Measurements from ENCODE around the gene KLHL40.

Gene KLHL40, protein sequence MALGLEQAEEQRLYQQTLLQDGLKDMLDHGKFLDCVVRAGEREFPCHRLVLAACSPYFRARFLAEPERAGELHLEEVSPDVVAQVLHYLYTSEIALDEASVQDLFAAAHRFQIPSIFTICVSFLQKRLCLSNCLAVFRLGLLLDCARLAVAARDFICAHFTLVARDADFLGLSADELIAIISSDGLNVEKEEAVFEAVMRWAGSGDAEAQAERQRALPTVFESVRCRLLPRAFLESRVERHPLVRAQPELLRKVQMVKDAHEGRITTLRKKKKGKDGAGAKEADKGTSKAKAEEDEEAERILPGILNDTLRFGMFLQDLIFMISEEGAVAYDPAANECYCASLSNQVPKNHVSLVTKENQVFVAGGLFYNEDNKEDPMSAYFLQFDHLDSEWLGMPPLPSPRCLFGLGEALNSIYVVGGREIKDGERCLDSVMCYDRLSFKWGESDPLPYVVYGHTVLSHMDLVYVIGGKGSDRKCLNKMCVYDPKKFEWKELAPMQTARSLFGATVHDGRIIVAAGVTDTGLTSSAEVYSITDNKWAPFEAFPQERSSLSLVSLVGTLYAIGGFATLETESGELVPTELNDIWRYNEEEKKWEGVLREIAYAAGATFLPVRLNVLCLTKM

GRCh38 chr3:42685363-42685881 lies at the start of gene KLHL40:
Gene KLHL40 (plus strand): TSS chr3:42685537. CDS start chr3:42685619, 82 bp downstream.
- TF ChIP-seq CEBPB (IDR thresholded peaks at IDR 0.05), result no peak
- TF ChIP-seq EP300 (IDR thresholded peaks at IDR 0.05; ENCODE audit: borderline replicate concordance), result no peak
- no peak for TF ChIP-seq YY1 (IDR thresholded peaks at IDR 0.05; ENCODE audit: low read depth)
- TF ChIP-seq MAX (IDR thresholded peaks at IDR 0.05), result no peak
- TF ChIP-seq NFIC (IDR thresholded peaks at IDR 0.05), result no peak
- no peak for TF ChIP-seq ZBTB7A (IDR thresholded peaks at IDR 0.05; ENCODE audit: low read depth)
- no peak for TF ChIP-seq RAD21 (IDR thresholded peaks at IDR 0.05; ENCODE audit: low read depth)
- TF ChIP-seq REST (IDR thresholded peaks at IDR 0.05; ENCODE audit: low read depth), result no peak
- TF ChIP-seq EGR1 (IDR thresholded peaks at IDR 0.05), result no peak
- TF ChIP-seq TAF1 (IDR thresholded peaks at IDR 0.05; ENCODE audit: low read depth), result no peak
- TF ChIP-seq FOXM1 (IDR thresholded peaks at IDR 0.05; ENCODE audit: borderline replicate concordance, low read depth), result no peak
- TF ChIP-seq CREB1 (IDR thresholded peaks at IDR 0.05; ENCODE audit: low read depth), result no peak
- no peak for TF ChIP-seq USF1 (IDR thresholded peaks at IDR 0.05)
- TF ChIP-seq TCF12 (IDR thresholded peaks at IDR 0.05; ENCODE audit: low read depth), result no peak
- no peak for TF ChIP-seq TEAD4 (IDR thresholded peaks at IDR 0.05)

DNA sequence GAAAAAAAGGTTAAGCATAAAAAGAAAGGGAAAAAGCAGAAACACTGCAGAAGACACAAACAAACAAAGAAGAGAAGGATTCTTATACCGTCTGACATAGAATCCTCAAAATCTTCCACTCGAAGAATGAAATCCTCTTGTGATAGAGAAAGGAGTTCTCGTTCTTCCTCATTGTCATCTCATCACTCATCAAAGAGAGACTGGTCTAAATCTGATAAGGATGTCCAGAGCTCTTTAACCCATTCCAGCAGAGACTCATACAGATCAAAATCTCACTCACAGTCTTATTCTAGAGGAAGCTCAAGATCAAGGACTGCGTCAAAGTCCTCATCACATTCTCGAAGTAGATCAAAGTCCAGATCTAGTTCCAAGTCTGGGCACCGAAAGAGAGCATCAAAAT lies 48.3 kb upstream of the KLHL40 start:
- TF ChIP-seq CREB1 (IDR thresholded peaks at IDR 0.05; ENCODE audit: low read depth) (no peak), EGR1 (IDR thresholded peaks at IDR 0.05) (no peak), MAX (IDR thresholded peaks at IDR 0.05) (no peak), USF1 (IDR thresholded peaks at IDR 0.05) (no peak), EP300 (IDR thresholded peaks at IDR 0.05; ENCODE audit: borderline replicate concordance) (no peak), NFIC (IDR thresholded peaks at IDR 0.05) (no peak), FOXM1 (IDR thresholded peaks at IDR 0.05; ENCODE audit: borderline replicate concordance, low read depth) (no peak), TAF1 (IDR thresholded peaks at IDR 0.05; ENCODE audit: low read depth) (no peak), CEBPB (IDR thresholded peaks at IDR 0.05) (no peak), YY1 (IDR thresholded peaks at IDR 0.05; ENCODE audit: low read depth) (no peak), ZBTB7A (IDR thresholded peaks at IDR 0.05; ENCODE audit: low read depth) (no peak), TCF12 (IDR thresholded peaks at IDR 0.05; ENCODE audit: low read depth) (no peak), RAD21 (IDR thresholded peaks at IDR 0.05; ENCODE audit: low read depth) (no peak), REST (IDR thresholded peaks at IDR 0.05; ENCODE audit: low read depth) (no peak), TEAD4 (IDR thresholded peaks at IDR 0.05) (no peak)

DNA sequence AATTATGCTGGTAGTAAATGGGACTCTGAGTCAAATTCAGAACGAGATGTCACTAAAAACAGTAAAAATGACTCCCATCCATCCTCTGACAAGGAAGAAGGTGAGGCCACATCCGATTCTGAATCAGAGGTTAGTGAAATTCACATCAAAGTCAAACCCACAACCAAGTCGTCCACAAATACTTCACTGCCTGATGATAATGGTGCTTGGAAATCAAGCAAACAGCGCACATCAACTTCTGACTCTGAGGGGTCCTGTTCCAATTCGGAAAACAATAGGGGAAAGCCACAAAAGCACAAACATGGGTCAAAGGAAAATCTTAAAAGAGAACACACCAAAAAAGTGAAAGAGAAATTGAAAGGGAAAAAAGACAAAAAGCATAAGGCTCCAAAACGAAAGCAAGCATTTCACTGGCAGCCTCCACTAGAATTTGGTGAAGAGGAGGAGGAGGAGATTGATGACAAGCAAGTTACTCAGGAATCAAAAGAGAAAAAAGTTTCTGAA lies 46.9 kb upstream of the KLHL40 start:
- TF ChIP-seq EP300 (IDR thresholded peaks at IDR 0.05; ENCODE audit: borderline replicate concordance), result no peak
- no peak for TF ChIP-seq TCF12 (IDR thresholded peaks at IDR 0.05; ENCODE audit: low read depth)
- TF ChIP-seq YY1 (IDR thresholded peaks at IDR 0.05; ENCODE audit: low read depth), result no peak
- TF ChIP-seq CEBPB (IDR thresholded peaks at IDR 0.05), result no peak
- no peak for TF ChIP-seq EGR1 (IDR thresholded peaks at IDR 0.05)
- no peak for TF ChIP-seq TAF1 (IDR thresholded peaks at IDR 0.05; ENCODE audit: low read depth)
- TF ChIP-seq MAX (IDR thresholded peaks at IDR 0.05), result no peak
- TF ChIP-seq ZBTB7A (IDR thresholded peaks at IDR 0.05; ENCODE audit: low read depth), result no peak
- no peak for TF ChIP-seq NFIC (IDR thresholded peaks at IDR 0.05)
- no peak for TF ChIP-seq TEAD4 (IDR thresholded peaks at IDR 0.05)
- TF ChIP-seq FOXM1 (IDR thresholded peaks at IDR 0.05; ENCODE audit: borderline replicate concordance, low read depth), result no peak
- TF ChIP-seq RAD21 (IDR thresholded peaks at IDR 0.05; ENCODE audit: low read depth), result no peak
- TF ChIP-seq CREB1 (IDR thresholded peaks at IDR 0.05; ENCODE audit: low read depth), result no peak

GRCh38 chr3:42639192-42639591 lies 46.1 kb upstream of the KLHL40 start:
- TF ChIP-seq ZBTB7A (IDR thresholded peaks at IDR 0.05; ENCODE audit: low read depth) (no peak), TAF1 (IDR thresholded peaks at IDR 0.05; ENCODE audit: low read depth) (no peak), NFIC (IDR thresholded peaks at IDR 0.05) (no peak), REST (IDR thresholded peaks at IDR 0.05; ENCODE audit: low read depth) (no peak), RAD21 (IDR thresholded peaks at IDR 0.05; ENCODE audit: low read depth) (no peak), FOXM1 (IDR thresholded peaks at IDR 0.05; ENCODE audit: borderline replicate concordance, low read depth) (no peak), TCF12 (IDR thresholded peaks at IDR 0.05; ENCODE audit: low read depth) (no peak), TEAD4 (IDR thresholded peaks at IDR 0.05) (no peak), MAX (IDR thresholded peaks at IDR 0.05) (no peak), EP300 (IDR thresholded peaks at IDR 0.05; ENCODE audit: borderline replicate concordance) (no peak)

All from Ishikawa (cell line).